GM23338 (cell line): ENCODE measurements around the gene ATP5MG. TPM values are rescaled to one million over a fixed set of nuclear protein-coding genes. Genes with fewer than 3 reads are reported as not detected.

Experiments used
- ATAC-seq: fragments of 200-7000 bp; cut with Tn5 transposase; 3 replicates; pipeline ENCODE4 v1.9.1; 2020
- DNase-seq: peaks from one replicate; pipeline ENCODE4 v3.0.0-alpha.2; 2015; ENCODE audit warnings: low spot score
- H2AFZ ChIP-seq: fragments of 200-600 bp; sonication (generic); 2 replicates; pipeline ENCODE4 v1.8.0; 2016; ENCODE audit warnings: antibody characterized with exemption, mild to moderate bottlenecking, moderate library complexity
- H3F3A ChIP-seq: fragments of 200-600 bp; sonication (generic); replicated peaks from 2 replicates; pipeline ENCODE4 v1.8.0; 2017; ENCODE audit warnings: antibody characterized with exemption, mixed run types, low read depth
- H3K27ac ChIP-seq: fragments of 200-600 bp; sonication (generic); 2 replicates; pipeline ENCODE4 v1.6.1; 2016; ENCODE audit warnings: low read depth
- H3K27me3 ChIP-seq: fragments of 200-600 bp; sonication (generic); 2 replicates; pipeline ENCODE4 v1.8.0; 2016; ENCODE audit warnings: mild to moderate bottlenecking, mixed run types, moderate library complexity; ENCODE audit not compliant: insufficient read depth
- H3K36me3 ChIP-seq: fragments of 200-600 bp; sonication (generic); 2 replicates; pipeline ENCODE4 v1.8.0; 2016; ENCODE audit warnings: mild to moderate bottlenecking; ENCODE audit not compliant: insufficient read depth
- H3K4me1 ChIP-seq: fragments of 200-600 bp; sonication (generic); 2 replicates; pipeline ENCODE4 v1.8.0; 2016; ENCODE audit warnings: mild to moderate bottlenecking, moderate library complexity; ENCODE audit not compliant: insufficient read depth
- H3K4me2 ChIP-seq: fragments of 200-600 bp; sonication (generic); 2 replicates; pipeline ENCODE4 v1.7.1; 2017; ENCODE audit warnings: mixed run types
- H3K4me3 ChIP-seq: fragments of 200-600 bp; sonication (generic); 2 replicates; pipeline ENCODE4 v1.6.1; 2016; ENCODE audit warnings: mixed run types
- H3K79me2 ChIP-seq: fragments of 200-600 bp; sonication (generic); replicated peaks from 2 replicates; pipeline ENCODE4 v1.8.0; 2017; ENCODE audit warnings: mild to moderate bottlenecking; ENCODE audit not compliant: insufficient read depth
- H3K9me2 ChIP-seq: fragments of 200-600 bp; sonication (generic); 2 replicates; pipeline ENCODE4 v1.8.0; 2017; ENCODE audit not compliant: insufficient read depth
- H4K20me1 ChIP-seq: fragments of 200-600 bp; sonication (generic); replicated peaks from 2 replicates; pipeline ENCODE4 v1.8.0; 2017; ENCODE audit warnings: mild to moderate bottlenecking; ENCODE audit not compliant: insufficient read depth
- H3K27ac Mint-ChIP-seq: 2 replicates; pipeline ENCODE4 v1.8.0; 2020; ENCODE audit warnings: inconsistent platforms, mild to moderate bottlenecking, moderate library complexity, mixed read lengths
- H3K27me3 Mint-ChIP-seq: 3 replicates; pipeline ENCODE4 v1.8.0; 2022; ENCODE audit warnings: low read depth, mild to moderate bottlenecking, moderate library complexity, mixed read lengths, inconsistent platforms; ENCODE audit not compliant: insufficient read depth, poor library complexity
- H3K36me3 Mint-ChIP-seq: 3 replicates; pipeline ENCODE4 v1.8.0; 2021; ENCODE audit warnings: low read depth, mild to moderate bottlenecking, inconsistent platforms, moderate library complexity, mixed read lengths
- H3K4me1 Mint-ChIP-seq: 3 replicates; pipeline ENCODE4 v1.8.0; 2020; ENCODE audit warnings: mild to moderate bottlenecking, inconsistent platforms, mixed read lengths
- H3K4me3 Mint-ChIP-seq: 3 replicates; pipeline ENCODE4 v1.8.0; 2021; ENCODE audit warnings: moderate library complexity, mild to moderate bottlenecking, inconsistent platforms, mixed read lengths
- H3K9me3 Mint-ChIP-seq: 3 replicates; pipeline ENCODE4 v1.8.0; 2020; ENCODE audit warnings: moderate library complexity, mild to moderate bottlenecking, inconsistent platforms, mixed read lengths
- EZH2 ChIP-seq: fragments of 200-600 bp; sonication (generic); IDR thresholded peaks from one replicate; pipeline ENCODE4 v1.8.0; 2017; ENCODE audit warnings: antibody characterized with exemption, mild to moderate bottlenecking, low read depth; ENCODE audit not compliant: unreplicated experiment
- EZH2phosphoT487 ChIP-seq: fragments of 200-600 bp; sonication (generic); IDR thresholded peaks from one replicate; pipeline ENCODE4 v1.8.1; 2018; ENCODE audit warnings: antibody characterized with exemption; ENCODE audit not compliant: unreplicated experiment
- JUNB ChIP-seq: IDR thresholded peaks from one replicate; pipeline ENCODE4 v1.6.1; 2016; ENCODE audit warnings: antibody characterized with exemption; ENCODE audit not compliant: unreplicated experiment
- NANOG ChIP-seq: IDR thresholded peaks from 2 replicates; pipeline ENCODE4 v1.6.1; 2016; ENCODE audit warnings: antibody characterized with exemption, borderline replicate concordance
- REST ChIP-seq: IDR thresholded peaks from one replicate; pipeline ENCODE4 v1.6.1; 2018; ENCODE audit warnings: antibody characterized with exemption; ENCODE audit not compliant: unreplicated experiment
- STAT1 ChIP-seq: IDR thresholded peaks from one replicate; pipeline ENCODE4 v1.6.1; 2016; ENCODE audit warnings: antibody characterized with exemption; ENCODE audit not compliant: unreplicated experiment
- ZNF114 ChIP-seq: fragments of 250-450 bp; sonication (Bioruptor Pico); IDR thresholded peaks from 2 replicates; pipeline ENCODE4 v1.5.0; 2020; ENCODE audit warnings: mild to moderate bottlenecking, moderate library complexity
- ZNF331 ChIP-seq: fragments of 250-450 bp; sonication (Bioruptor Pico); IDR thresholded peaks from 2 replicates; pipeline ENCODE4 v1.5.0; 2020; ENCODE audit warnings: low read depth, mild to moderate bottlenecking, moderate library complexity
- ZNF462 ChIP-seq: fragments of 250-450 bp; sonication (Bioruptor Pico); IDR thresholded peaks from 2 replicates; pipeline ENCODE4 v1.5.0; 2020; ENCODE audit warnings: mild to moderate bottlenecking, moderate library complexity
- polyA plus RNA-seq: library from polyadenylated mRNA; unstranded; fragments of >200 nt; fragmentation: Nextera tagmentation; extraction: Ambion mirVana; gene quantifications from 2 replicates; pipeline ENCODE4 v1.2.1, GENCODE V29; 2016
- total RNA-seq: library from RNA; depleted of rRNA; stranded (reverse); fragments of >200 nt; shearing (Covaris generic); gene quantifications from 2 replicates; pipeline ENCODE4 v1.2.3, GENCODE V29; 2014
- TF ChIP-seq, protein P1 (sequence below): IDR thresholded peaks from 2 replicates; pipeline ENCODE4 v1.6.1; 2016; ENCODE audit warnings: antibody characterized with exemption

Gene ATP5MG
- total and polyA plus RNA-seq, 2 experiments from 2014 or later: 41.7 to 987 TPM

DNA sequence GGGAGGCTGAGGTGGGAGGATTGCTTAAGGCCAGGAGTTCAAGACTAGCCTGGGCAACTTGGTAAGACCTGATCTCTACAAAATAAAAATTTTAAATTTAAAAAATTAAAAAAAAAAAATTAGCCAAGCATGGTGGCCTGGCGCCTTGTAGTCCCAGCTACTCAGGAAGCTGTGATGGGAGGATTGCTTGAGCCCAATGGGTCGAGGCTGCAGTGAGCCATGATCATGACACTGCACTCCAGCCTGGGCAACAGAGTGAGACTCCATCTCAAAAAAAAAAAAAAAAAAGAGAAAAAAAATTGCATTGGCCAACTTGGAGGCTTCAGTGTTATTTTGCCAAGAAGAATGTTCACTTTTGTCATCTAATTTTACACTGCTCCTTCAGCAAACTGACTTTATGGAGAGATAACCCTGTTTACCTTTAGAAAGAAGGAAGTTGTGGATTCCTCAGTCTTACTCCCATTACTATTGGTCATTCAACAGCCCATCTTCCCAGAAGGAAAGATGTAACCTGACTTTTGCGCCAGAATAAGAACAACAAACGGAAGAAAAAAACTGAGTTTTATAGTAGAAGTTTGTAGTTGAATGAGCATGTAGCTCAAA lies 48.0 kb downstream of the ATP5MG start:
- H3K9me3 Mint-ChIP-seq: no peaks in the 10 kb centered on the region; the same call in 2 of the 3 replicates
- ATAC-seq: no peak
- H3K27me3 ChIP-seq: no peaks in the 10 kb centered on the region
- peaks cover 100% of the 10 kb centered on the region for H3K79me2 ChIP-seq
- peaks cover 73% of the 10 kb centered on the region for H4K20me1 ChIP-seq
- H3K9me2 ChIP-seq: no peaks in the 10 kb centered on the region
- H3K4me3 Mint-ChIP-seq: no peak overlapping the region
- no peaks in the 10 kb centered on the region for H3F3A ChIP-seq
- H3K36me3 Mint-ChIP-seq: peaks cover 4% of the 10 kb centered on the region
- H3K4me2 ChIP-seq: no peak overlapping the region
- no peak overlapping the region for H2AFZ ChIP-seq
- no peak overlapping the region for H3K27ac ChIP-seq
- no peak overlapping the region for H3K27ac Mint-ChIP-seq
- TF ChIP-seq ZNF462 (CRISPR knock-in tag) (no peak), NANOG (no peak), STAT1 (no peak), EZH2phosphoT487 (no peak)
- no peaks in the 10 kb centered on the region for H3K4me1 ChIP-seq
- no peak overlapping the region for H3K4me3 ChIP-seq
- no peaks in the 10 kb centered on the region for H3K36me3 ChIP-seq
- H3K4me1 Mint-ChIP-seq: peaks cover 5% of the 10 kb centered on the region
- no peak for DNase-seq
- peaks cover 3% of the 10 kb centered on the region for H3K27me3 Mint-ChIP-seq

DNA sequence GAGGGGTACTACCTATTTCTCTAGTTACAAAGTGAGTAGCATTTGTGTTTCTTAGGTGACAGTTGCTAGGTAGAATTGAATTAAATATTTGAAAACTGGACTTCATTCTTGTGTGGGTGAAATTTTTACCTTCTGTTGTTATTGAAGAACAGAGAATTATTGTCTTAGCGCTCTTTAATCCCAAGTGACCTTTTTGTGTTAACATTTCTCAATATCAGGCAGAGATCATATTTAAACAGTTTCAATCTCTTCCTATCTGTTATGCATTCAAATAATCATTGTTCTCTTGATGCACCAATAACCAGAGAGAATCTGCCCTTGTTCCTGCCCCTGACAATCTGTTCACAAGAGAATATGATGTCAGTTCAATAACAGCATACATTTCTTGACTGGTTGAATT lies 49.0 kb downstream of the ATP5MG start:
- Histone ChIP-seq H3K27me3 (no peaks in the 10 kb centered on the region), H3K36me3 (no peaks in the 10 kb centered on the region), H3K27ac (no peak overlapping the region), H4K20me1 (peaks cover 71% of the 10 kb centered on the region), H3K4me2 (no peak overlapping the region), H2AFZ (no peak overlapping the region), H3K4me1 (no peaks in the 10 kb centered on the region), H3F3A (no peaks in the 10 kb centered on the region), H3K9me2 (no peaks in the 10 kb centered on the region), H3K79me2 (peaks cover 100% of the 10 kb centered on the region), H3K4me3 (no peak overlapping the region)
- ATAC-seq (no peak), DNase-seq (no peak)
- Mint-ChIP-seq H3K27me3 (peaks cover 3% of the 10 kb centered on the region), H3K27ac (no peak overlapping the region), H3K4me1 (peaks cover 3% of the 10 kb centered on the region), H3K9me3 (no peaks in the 10 kb centered on the region; the same call in 2 of the 3 replicates), H3K4me3 (no peak overlapping the region), H3K36me3 (peaks cover 4% of the 10 kb centered on the region)
- TF ChIP-seq ZNF331 (no peak), STAT1 (no peak), JUNB (no peak), REST (no peak), NANOG (no peak), ZNF114 (CRISPR knock-in tag) (no peak), EZH2 (no peak), EZH2phosphoT487 (no peak)
- TF ChIP-seq, protein P1, sequence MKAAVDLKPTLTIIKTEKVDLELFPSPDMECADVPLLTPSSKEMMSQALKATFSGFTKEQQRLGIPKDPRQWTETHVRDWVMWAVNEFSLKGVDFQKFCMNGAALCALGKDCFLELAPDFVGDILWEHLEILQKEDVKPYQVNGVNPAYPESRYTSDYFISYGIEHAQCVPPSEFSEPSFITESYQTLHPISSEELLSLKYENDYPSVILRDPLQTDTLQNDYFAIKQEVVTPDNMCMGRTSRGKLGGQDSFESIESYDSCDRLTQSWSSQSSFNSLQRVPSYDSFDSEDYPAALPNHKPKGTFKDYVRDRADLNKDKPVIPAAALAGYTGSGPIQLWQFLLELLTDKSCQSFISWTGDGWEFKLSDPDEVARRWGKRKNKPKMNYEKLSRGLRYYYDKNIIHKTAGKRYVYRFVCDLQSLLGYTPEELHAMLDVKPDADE: no peak
